GM19468 (cell line): Measurements from ENCODE around the gene HK2.

Experiments used
- ATAC-seq: cut with Tn5 transposase; IDR thresholded peaks from one replicate; pipeline ENCODE4 v1.9.1; 2021; ENCODE audit warnings: mild to moderate bottlenecking, moderate library complexity, moderate number of reproducible peaks; ENCODE audit not compliant: unreplicated experiment; ENCODE audit errors: extremely low read depth

Gene HK2

DNA sequence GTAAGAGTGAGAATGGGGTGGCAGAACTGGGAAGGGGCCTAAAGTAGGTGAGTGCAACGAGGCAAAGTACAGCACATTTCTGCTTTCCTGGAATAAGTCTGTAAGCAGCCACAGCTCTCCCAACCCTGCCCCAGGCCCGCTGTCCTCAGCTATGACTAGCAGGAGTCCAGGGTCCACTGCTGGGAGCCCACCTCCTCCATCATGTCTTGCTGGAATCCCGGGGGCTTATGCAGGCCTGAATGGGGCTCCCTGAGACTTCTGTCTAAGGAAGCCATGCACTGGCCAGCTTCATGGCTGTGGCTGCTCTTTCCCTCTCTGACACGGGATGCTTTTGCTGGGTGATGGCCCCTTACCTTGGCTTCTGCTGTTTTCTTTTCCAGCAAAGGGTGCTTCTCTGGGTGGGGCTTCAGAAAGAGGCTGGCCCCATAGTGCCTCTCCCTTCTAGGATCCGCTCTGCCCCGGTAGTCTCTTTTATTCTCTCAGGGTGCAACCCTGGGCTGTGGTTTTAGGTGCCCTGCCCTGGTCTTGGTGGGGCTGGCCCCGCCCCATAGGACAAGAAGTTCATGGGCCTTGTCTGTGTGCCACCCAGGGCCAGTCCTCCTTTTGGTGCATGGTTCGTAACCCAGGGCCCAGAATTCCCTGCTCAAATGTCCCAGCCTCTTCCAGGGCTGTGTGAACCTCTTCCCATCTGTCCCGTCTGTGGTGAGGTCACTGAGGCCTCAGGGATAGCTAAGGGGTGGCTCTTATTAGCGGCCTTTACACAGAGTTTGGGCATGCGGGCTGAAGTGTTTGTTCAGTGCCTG is 90.7 kb downstream of the HK2 start:
- no peak for ATAC-seq

DNA sequence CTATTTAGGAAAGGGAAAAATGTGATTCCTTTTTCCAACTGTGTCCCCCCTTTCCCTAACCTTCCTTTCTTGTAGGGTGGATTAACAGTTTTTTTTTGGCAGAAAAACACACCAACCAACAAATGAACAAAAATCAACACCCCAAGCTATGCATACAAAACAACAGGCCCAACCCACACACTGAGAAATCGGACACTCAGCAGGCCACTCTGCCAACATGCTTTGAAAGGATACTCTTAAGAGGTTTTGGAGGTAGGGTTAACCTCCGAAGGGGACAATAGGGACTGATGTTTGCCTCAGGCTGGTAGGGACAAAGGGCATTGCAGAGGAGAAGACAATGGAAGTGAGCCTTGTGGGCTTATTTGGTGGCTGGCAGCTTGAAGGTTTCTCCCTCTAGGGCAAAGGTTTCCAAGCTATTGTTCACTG is 91.4 kb downstream of the HK2 start:
- ATAC-seq: no peak

DNA sequence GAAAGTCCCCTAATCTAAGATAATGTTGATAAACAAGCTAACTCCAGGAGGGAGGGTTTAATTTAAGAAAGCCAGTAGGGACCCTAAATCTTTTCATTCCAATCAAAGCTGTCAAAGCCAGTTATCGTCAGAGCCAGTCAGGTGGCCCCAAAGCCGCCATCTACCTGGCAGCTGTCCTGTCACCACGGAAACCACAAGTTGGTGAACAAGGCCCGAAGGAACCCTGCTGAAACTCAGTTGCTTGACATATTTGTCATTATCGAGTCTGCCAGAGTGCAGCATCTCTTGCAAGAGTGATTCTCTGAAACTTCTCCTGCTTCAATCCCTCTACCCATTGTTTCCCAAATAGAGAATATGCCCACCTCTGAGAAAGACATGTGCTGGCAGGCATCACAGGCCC is 93.7 kb downstream of the HK2 start:
- ATAC-seq: no peak

DNA sequence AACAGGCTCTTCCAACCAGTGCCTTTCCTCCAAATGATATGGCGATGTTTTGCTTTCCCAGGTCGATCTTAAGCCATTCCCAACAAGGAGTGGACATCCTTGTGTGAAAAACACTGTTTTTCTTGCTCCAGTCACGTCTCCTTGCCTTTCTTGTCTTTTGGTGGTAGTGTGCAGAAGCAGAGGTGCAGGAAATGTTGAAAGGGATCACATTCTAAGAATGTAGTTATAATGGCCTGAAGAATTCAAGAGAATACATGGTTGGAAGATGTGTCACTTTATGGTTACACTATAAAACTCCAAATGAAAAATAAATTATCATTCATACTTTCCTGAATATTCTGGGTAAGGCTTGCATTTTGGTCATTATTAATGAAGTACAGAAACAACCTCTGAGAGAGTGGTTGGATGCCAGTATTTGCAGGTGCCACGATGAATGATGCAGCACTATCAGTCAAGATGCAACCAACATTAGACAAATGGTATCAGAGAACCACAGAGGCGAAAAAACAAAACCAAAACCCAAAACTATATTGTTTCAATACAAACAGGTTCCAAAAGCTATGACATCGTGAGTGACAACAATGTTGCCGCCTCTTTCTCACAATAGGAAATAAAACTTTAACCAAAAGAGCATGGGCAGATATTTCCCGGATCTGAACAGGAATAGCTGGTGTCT is 97.0 kb downstream of the HK2 start:
- no peak for ATAC-seq

DNA sequence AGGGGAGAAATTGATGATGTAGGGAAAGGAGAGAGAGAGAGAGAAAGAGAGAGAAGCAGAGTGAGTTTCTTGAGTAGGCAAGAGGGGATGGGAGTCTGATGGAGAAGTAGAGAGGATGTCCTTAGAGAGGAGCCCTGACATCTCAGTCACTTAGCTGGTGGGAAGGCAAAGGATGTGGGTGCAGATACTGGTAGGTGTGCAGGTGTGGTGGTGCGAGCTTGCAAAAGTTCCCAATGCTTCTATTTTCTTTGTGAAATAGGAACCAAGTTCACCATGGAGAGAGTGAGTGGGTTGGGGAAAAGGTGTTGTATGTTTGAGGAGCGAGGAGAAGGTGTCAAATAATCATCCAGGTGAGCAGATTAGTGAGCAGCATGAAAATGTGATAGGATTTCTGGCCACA is 98.0 kb downstream of the HK2 start:
- ATAC-seq: no peak

DNA sequence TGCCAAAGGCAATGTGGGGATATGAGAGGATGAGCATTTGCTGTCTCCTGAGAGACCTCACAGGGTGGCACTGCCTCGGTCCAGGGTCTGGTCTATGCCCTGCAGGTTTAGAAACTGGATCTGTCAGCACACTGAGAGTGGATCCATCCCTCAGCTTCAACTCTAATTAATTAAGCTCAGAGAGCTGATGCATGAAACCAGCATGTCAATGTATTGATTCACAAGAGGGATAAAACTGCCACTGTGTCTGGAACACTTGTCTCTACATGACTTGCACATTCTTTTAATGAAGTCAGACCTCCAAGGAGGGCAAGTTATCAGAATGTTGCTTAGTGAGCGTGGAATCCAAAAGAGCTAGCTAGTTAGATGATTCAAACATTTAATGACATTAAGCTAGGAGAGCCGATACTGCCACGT is 102.1 kb downstream of the HK2 start:
- no peak for ATAC-seq

DNA sequence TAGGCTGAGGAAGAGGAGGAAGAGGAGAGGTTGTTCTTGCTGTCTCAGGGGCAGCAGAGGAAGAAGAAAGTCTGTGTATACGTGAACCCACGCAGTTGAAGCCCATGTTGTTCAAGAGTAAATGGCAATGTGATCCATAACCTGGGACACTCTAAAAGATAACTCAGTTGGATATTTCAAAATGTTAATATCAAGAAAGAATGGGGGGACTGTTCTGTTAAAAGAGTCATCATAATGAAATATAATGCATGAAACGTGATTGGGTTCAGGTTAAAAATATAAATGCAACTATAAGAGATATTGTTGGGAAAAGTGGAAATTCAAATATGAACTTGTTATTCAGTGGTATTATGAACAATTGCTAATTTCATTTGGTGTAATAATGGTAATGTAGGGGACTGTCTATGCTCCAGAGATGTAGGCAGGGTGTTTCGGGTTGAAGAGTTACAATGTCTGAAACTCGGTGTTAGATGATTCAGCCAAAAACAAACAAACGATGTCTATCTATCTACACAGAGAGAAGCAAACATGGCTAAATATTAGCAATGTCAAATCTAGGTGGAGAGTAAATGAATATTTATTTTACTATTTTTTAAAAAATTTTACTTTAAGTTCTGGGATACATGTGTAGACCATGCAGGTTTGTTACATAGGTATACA is 103.4 kb downstream of the HK2 start:
- ATAC-seq: no peak

DNA sequence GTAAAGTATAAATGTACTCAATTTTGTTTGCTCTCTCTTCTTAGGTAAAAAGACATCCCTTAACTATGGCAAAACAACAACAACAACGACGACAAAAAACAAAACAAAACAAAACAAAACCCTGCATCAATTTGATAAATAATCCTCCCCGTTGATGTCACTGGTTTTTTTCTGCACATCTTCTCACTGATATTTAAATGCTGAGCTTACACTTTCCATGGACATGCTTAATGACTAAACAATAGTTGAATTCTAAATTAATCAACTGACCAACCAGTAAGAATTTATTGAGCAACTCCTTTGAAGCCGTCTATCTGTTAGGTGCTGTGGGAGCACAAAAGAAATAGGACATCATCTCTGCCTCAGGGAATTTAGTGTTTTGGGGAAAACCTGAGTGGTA is 104.3 kb downstream of the HK2 start:
- no peak for ATAC-seq

DNA sequence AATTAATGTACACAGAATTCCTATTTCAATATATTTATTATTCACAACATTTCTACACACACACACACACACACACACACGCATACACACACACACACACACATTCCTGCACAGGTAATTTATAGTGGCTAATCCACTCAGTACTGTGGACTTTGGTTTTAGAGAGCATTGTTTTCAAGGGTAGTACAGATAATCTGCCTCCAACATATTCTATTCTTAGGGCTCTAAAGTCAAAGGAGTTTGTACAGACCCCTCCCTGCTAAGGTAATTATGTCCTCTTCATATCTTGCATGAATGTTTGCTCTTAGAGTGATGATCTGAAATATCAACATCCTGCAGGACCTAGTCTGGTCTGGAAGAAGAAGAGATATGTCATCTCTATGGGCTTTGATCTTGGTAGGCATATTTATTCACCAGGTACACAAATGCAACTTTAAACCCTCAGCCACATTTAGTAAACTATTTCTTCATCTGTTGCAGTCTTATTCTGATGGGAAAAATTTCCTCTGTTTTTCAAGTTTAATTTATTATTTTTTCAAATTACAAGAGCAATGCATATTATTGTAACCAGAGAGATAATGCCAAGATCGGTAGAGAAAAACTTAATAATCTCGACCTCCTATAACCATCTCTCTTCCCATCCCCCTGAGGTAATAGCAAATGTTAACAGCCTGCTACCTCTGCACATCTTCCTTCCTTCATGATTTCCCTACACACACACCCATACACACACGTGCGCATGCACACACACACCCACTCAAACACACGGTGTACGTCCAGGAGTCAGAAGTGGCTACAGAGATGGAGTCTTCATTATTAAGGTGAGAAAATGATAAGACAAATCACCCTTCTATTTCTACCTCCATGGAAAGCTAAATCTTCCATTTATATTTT is 106.2 kb downstream of the HK2 start:
- ATAC-seq: no peak

DNA sequence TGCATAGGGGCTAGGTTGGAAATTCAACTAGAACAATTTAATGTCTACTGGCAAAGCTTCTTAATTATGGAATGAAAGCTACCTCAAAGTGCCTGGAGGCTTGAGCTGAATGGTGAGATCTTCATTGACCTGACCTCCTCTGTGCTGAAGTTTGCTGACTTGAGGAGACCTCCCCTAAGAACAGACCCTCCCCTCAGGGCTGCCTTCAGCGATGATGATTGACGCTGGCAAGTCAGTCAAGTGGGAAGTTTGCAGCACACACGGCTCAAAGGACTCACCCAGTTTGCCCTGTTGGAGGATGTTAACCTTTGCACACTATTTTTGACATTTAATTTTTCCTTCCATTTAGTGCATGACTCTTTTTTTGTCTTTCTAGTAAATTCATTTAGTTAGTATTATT is 107.4 kb downstream of the HK2 start:
- ATAC-seq: no peak

DNA sequence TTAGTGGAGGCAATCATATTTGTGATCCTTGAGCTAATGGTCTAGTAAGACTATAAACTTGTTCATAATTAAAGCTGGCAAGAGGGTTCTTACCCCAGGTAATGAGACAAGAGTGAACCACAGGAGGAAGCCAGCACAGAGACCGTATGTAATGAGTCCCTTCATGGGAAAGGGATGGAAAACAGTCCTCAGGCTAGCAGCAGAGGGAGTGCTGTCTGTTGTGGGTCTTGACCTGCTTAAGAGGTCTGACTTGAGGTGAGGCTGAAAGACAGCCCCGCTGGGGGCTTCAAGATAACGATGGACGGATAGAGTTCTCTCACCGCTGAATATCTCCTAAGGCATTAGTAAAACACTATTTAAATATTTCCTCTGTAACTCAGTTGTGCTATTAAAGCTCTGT is 108.3 kb downstream of the HK2 start:
- no peak for ATAC-seq
